ENCODE measurements around the gene HECW1. TPM values are rescaled to one million over a fixed set of nuclear protein-coding genes. Genes with fewer than 3 reads are reported as not detected.

HECW1 gene
- total RNA-seq, 1 donor from 2014 or later, result not detected

DNA sequence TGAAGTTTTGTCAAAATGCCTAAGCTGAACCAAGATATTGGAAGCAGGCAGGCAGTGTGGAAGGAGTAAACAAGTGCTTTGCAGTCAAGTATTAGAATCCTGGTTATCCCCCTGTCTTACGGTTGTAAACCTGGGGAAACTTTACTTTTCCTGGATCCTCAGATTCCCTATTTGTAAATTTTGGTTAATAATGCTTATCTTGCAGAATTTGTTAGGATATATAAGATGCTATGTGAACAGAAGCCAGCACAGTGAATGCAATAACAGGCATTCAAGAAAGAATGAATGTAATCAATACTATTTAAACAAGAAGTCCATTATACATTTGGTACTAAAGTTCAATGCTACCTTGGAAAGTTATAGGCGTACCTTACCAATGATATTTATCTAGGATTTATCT, 378.7 kb downstream of the HECW1 start:
- no peak for ATAC-seq (ENCODE audit: poor library complexity)
- intact Hi-C loops (cut with DNase I), result no loop called here
- no peak for DNase-seq

- ATAC-seq (ENCODE audit: poor library complexity) (no peak), DNase-seq (no peak)
- intact Hi-C loops (cut with DNase I), result no loop called here
These were observed 379.5 kb downstream of the HECW1 start for GRCh38 chr7:43491984-43492383.

DNA sequence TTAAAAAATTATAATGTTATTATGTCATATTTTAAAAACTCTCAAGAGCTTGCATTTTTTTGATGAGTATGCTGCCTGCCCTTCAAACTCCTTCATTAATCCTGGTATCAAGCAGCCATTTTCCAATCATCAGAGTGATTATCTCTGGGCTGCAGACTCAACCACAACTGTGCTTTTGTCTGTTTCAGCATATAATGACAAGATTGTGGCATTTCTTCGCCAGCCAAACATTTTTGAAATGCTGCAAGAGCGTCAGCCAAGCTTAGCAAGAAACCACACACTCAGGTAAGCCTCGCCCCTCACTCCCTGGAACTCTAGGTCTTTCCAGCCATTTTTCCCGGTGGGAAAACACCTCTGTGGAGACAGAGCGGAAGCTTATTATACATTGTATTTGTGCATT, 380.4 kb downstream of the HECW1 start:
- intact Hi-C loops (cut with DNase I), result no loop called here
- DNase-seq (no peak), ATAC-seq (ENCODE audit: poor library complexity) (no peak)

GRCh38 chr7:43495572-43495971, 383.1 kb downstream of the HECW1 start:
- DNase-seq (no peak), ATAC-seq (ENCODE audit: poor library complexity) (no peak)
- intact Hi-C loops (cut with DNase I), result no loop called here

- no peak for DNase-seq
- ATAC-seq (ENCODE audit: poor library complexity), result no peak
- intact Hi-C loops (cut with DNase I), result no loop called here
These were observed 384.1 kb downstream of the HECW1 start for GRCh38 chr7:43496596-43496995.

DNA sequence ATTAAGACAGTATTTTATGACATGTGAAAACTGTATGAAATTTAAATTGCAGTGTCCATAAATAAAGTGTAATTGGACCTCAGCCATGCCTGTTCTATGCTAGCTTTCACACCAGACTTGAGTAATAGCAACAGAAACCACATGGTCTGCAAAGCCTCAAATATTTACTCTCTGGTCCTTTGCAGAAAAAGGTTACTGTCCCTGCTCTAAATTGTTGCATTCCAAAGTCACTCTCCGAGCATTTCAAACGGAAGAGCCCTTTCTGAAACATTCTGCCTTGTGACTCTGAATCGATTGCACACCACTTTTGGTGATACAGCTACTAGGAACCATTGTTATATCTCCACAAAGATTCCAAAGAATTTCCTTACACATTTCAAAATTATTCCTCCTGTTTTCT, 389.4 kb downstream of the HECW1 start:
- ATAC-seq (ENCODE audit: poor library complexity) (no peak), DNase-seq (no peak)
- intact Hi-C loops (cut with DNase I), result no loop called here

DNA sequence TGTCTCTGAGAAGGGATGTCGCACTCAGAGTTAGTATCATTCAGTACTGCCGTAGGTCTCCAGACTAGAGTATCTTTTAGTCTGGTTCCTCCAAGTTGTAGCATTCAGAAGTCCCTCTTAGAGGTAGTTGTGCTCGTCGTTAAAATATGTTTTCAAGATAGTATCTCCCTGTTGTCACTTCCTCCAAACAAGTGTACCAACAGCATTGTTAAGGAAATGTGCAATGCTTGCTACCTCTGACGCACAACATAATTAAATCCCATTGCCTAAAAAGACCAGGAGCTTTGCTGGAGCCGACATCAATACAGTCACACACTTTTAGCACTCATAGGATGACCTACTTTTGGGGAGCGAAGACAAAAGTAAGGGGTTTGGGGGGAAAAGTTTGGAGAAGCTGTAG, 390.5 kb downstream of the HECW1 start:
- DNase-seq, result no peak
- no peak for ATAC-seq (ENCODE audit: poor library complexity)
- intact Hi-C loops (cut with DNase I), result no loop called here

DNA sequence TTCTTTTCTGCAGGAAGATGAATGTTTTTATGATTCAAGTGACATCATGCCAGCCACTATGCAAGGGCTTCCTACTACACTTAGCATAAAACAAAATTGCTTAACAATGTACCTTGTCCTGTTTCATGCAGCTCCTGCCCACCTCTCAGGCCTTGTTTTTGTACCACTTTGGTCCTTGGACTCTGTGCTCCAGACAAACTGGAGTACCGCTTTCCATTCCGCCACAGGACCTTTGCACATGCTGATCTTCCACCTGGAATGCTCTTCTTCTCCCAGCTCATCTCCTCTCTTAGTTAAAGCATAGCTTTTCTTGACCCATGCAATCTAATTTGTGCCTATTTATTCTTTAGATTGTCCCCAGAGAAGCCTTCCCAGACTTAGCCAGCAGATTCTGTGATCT, 393.0 kb downstream of the HECW1 start:
- DNase-seq (no peak), ATAC-seq (ENCODE audit: poor library complexity) (no peak)
- intact Hi-C loops (cut with DNase I), result no loop called here

DNA sequence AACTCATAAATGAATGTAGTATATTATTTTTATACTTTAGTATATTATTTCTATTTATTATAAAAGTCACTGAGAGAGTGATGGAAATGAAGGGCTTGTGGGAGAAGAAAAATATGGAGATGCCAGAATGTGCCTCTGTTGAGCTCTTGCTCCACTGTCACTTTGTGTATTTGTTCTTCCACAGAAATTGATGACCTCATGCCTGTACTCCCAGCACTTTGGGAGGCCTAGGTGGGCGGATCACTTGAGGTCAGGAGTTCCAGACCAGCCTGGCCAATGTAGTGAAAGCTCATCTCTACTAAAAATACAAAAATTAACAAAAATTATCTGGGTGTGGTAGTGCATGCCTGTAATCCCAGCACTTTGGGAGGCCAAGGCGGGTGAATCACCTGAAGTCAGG, 394.0 kb downstream of the HECW1 start:
- intact Hi-C loops (cut with DNase I), result no loop called here
- DNase-seq (no peak), ATAC-seq (ENCODE audit: poor library complexity) (no peak)

- DNase-seq (no peak), ATAC-seq (ENCODE audit: poor library complexity) (no peak)
- intact Hi-C loops (cut with DNase I), result no loop called here
These were observed 396.0 kb downstream of the HECW1 start for GRCh38 chr7:43508461-43508860.

DNA sequence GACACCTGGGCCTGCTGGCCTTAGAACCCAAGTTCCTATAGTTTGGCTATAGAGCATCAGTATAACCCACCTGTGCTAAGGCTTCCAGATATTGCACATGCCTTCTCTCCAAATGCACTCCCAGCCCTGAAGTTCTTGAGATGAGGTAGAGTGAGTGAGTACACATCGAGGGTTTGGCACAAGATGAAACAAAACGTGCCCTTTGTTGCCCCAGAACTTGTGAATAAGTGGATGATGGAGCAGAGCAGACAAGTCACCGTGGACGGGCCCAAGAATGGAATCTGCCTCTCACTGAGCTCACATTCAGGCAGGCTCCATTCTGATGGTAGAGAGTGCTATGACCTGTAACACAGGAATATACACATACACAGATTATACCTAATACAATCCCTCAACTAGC, 397.5 kb downstream of the HECW1 start:
- DNase-seq (no peak), ATAC-seq (ENCODE audit: poor library complexity) (no peak)
- intact Hi-C loops (cut with DNase I), result no loop called here

GRCh38 chr7:43511029-43511428, 398.6 kb downstream of the HECW1 start:
- DNase-seq (no peak), ATAC-seq (ENCODE audit: poor library complexity) (no peak)
- intact Hi-C loops (cut with DNase I), result no loop called here

DNA sequence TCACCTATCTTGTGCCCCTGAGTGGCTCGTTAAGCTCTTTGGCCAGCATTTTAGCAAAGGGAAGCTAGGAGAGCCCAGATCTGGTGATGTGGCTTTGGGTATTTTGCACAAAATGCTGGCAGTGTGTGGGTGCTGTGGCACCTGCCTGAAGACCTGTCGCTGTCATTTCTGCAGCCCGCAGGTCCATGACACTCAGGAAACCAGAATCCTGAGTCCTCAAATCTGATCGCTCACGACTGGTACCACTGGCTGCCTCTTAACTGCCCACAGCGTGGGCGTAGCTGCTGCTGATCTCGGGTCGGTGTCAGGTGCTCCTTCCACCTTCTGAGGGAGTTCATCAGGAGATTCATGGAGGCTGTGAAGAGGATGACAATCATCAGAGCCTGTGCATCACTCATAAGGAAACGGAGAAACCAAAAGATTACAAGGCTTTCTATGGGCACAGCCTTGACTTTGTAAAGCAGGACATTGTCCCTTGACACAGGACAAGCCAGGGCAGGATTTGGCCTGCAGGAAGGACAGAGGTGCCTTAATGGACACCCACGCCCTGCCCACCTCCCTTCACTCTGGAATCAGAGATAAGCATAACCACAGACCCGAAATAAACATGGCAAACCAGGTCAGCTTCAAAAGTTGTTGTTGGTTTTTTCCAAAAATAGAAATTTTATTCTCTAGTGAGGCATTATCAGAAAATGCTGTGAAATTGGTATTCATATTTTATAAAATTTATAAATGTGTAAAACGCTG, 399.5 kb downstream of the HECW1 start:
- intact Hi-C loops (cut with DNase I), result no loop called here
- DNase-seq (no peak), ATAC-seq (ENCODE audit: poor library complexity) (no peak)

DNA sequence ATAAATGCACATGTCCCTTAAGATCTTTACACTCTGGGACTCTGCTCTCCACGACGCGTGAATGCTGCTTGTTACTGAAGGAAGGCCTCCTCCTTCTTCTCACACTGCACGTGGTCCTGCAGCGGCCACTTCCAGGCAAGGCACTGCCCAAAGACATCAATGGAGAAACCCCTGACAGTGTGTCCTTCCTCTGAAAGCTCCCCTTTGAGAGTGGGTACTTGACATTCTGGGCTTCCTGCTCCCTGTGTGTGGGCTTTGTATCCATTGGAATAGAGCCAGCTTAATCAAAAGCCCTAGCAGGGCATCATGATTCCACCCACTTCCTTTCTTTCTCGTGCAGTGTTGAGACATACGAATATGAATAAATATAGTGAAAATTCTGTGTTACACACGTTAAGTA, 400.8 kb downstream of the HECW1 start:
- no peak for DNase-seq
- intact Hi-C loops (cut with DNase I), result no loop called here
- ATAC-seq (ENCODE audit: poor library complexity), result no peak

DNA sequence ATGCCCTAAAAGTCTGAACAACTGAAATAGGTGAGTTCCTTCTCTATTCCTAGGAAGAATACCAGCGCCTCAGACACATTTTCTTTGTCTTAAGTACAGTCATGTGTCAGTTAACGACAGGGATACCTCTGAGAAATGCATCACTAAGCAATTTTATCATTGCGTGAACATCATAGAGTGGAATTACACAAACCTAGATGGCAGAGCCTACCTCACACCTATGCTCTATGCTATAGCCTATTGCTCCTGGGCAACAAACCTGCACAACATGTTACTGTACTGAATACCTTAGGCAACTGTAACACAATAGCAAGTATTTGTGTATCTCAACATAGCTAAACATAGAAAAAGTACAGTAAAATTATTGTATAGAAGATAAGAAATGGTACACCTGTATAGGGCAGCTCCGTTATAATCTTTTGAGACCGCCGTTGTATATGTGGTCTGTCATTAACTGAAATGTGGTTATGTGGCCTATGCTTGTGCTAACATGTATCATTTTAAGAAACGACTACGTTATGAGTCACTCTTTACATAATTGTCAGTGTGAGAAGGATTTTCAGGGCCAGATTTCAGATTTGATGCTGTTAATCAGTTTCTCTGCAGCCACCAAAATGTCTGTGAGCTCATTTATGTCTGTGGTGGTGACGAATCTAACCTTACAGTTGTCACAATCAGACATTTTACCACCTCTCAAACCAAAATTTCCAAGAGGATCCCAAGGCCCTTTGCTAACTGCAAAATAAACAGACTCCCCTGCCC, 404.3 kb downstream of the HECW1 start:
- intact Hi-C loops (cut with DNase I), result no loop called here
- no peak for ATAC-seq (ENCODE audit: poor library complexity)
- no peak for DNase-seq

- ATAC-seq (ENCODE audit: poor library complexity), result no peak
- DNase-seq, result no peak
- intact Hi-C loops (cut with DNase I), result no loop called here
These were observed 405.0 kb downstream of the HECW1 start for GRCh38 chr7:43517464-43517863.

GRCh38 chr7:43520201-43520600, 407.8 kb downstream of the HECW1 start:
- DNase-seq, result no peak
- intact Hi-C loops (cut with DNase I), result no loop called here
- ATAC-seq (ENCODE audit: poor library complexity), result no peak

DNA sequence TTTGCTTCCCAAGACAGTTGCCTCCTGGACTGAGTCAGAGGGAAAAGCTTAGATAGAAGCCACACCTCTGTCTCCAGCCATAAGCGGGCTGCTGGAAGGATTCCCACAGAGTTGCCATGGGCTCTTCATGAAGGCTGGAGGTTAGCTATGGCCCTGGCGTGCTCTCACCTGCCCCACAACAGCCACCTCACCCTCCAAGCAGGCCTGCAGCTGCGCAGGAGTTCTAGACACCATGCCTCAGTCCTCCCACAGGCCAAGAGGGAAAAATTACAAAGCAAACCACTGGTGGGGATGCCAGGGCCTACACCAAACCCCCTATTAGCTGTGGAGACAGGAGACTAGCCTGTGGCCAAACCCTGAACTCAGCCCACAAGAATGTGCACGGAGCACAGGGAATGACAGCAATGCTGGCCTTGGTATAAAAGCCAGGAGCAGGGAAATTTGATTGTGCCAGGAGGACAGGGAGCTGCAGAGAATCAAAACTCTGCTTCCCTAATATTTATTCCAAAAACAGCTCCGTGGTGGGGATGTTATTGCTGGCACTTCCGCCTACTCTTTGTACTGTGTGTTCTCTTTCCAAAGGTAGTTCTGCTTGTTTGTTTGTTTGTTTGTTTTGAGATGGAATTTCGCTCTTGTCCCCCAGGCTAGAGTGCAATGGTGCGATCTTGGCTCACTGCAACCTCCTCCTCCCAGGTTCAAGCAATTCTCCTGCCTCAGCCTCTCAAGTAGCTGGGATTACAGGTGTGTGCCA, 410.1 kb downstream of the HECW1 start:
- ATAC-seq (ENCODE audit: poor library complexity) (no peak), DNase-seq (no peak)
- intact Hi-C loops (cut with DNase I), result no loop called here

DNA sequence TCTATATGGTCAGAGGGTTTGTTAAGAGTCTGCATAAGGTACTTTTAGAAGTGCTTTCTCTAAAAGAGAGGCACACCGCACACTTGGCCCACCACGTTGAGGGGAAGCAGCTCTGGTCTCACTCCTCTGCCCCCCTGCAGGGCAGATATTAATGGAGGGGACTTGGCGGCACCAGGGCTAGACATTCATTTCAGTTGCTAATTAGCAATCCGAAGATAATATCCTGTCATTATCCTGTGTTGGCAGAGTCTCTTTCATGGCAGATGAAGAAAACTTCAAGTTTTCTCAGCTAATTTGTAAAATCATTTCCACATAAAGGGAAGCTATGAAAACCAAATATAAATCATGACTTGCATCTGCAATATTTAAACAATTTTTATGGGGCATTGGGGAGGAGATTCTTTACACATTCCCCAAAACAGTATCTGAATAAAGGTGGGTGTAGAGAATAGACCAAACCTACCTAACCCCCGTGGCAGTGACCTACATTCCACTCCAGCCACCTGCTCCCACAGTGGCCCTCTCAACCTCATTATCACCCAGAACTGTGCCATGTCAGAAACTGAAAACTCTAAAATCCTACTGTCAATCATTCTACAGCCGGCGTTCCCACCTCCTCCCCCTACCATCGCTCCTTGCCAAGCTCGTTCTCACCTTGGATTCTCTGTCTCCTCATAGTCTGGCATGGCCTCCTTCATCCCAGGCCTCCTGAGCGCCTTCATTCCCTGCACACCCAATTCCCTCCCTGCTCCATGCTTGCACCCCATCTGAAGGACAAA, 416.3 kb downstream of the HECW1 start:
- intact Hi-C loops (cut with DNase I), result no loop called here
- DNase-seq, result no peak
- ATAC-seq (ENCODE audit: poor library complexity), result no peak

Data from Right ventricle myocardium superior (tissue), 1 donor.